Fibroblast of mammary gland (primary cell): Measurements from ENCODE around the gene RAB15.

ENCODE experiments used
- DNase-seq: peaks from one replicate; pipeline ENCODE4 v3.0.0-alpha.2; 2010; ENCODE audit warnings: low read depth
- H3K4me3 ChIP-seq: 2 replicates; pipeline ENCODE4 v1.5.1; 2011; ENCODE audit warnings: low read depth, mild to moderate bottlenecking, low read length, moderate library complexity; ENCODE audit not compliant: control insufficient read depth
- CTCF ChIP-seq: conservative IDR thresholded peaks from 2 replicates; pipeline ENCODE4 v1.5.1; 2011; ENCODE audit warnings: low read depth, low read length, inconsistent platforms; ENCODE audit not compliant: control insufficient read depth, insufficient read depth

Gene RAB15

GRCh38 chr14:64928239-64929013 lies 43.7 kb downstream of the RAB15 start:
- no peak for DNase-seq

GRCh38 chr14:64927031-64927430 lies 45.1 kb downstream of the RAB15 start:
- no peak for TF ChIP-seq CTCF
- no peak overlapping the region for H3K4me3 ChIP-seq
- DNase-seq, result no peak

More at GRCh38 chr14:64928239-64929013, 43.7 kb downstream of the RAB15 start:
- TF ChIP-seq CTCF, result no peak
- H3K4me3 ChIP-seq, result no peak overlapping the region

- TF ChIP-seq CTCF, result no peak
- no peak for DNase-seq
- no peak overlapping the region for H3K4me3 ChIP-seq
Measured at GRCh38 chr14:64926398-64926995, 45.6 kb downstream of the RAB15 start.

- DNase-seq, result no peak
- TF ChIP-seq CTCF, result no peak
- no peak overlapping the region for H3K4me3 ChIP-seq
Measured at GRCh38 chr14:64923015-64923414, 49.1 kb downstream of the RAB15 start.

GRCh38 chr14:64920465-64920864 lies 51.7 kb downstream of the RAB15 start:
- no peak for TF ChIP-seq CTCF
- no peak for DNase-seq
- H3K4me3 ChIP-seq, result no peak overlapping the region

- no peak for DNase-seq
- H3K4me3 ChIP-seq, result no peak overlapping the region
- no peak for TF ChIP-seq CTCF
Measured at GRCh38 chr14:64919618-64920017, 52.5 kb downstream of the RAB15 start.
